Astrocyte (in vitro differentiated cells and primary cell): Measurements from ENCODE around the gene IFI27L1. TPM values are rescaled to one million over a fixed set of nuclear protein-coding genes. Genes with fewer than 3 reads are reported as not detected.

Experiments
- DNase-seq: peaks from one replicate; pipeline ENCODE4 v3.0.0-alpha.2; 2010; ENCODE audit warnings: low read depth
- FAIRE-seq: peaks from 2 replicates; lab custom pipeline; 2011; peaks lifted over from hg19 to GRCh38; lab: Jason Lieb, UNC
- H2AFZ ChIP-seq: 2 replicates; pipeline ENCODE4 v1.6.0; 2012; ENCODE audit warnings: low read depth, low read length, inconsistent platforms
- H3K27ac ChIP-seq: 2 replicates; pipeline ENCODE4 v1.5.1; 2011; ENCODE audit warnings: low read depth, low read length, inconsistent platforms
- H3K27me3 ChIP-seq: 2 replicates; pipeline ENCODE4 v1.6.0; 2011; ENCODE audit warnings: low read length, inconsistent platforms; ENCODE audit not compliant: insufficient read depth
- H3K36me3 ChIP-seq: 2 replicates; pipeline ENCODE4 v1.5.1; 2011; ENCODE audit warnings: low read length, inconsistent platforms; ENCODE audit not compliant: insufficient read depth
- H3K4me1 ChIP-seq: 2 replicates; pipeline ENCODE4 v1.5.1; 2011; ENCODE audit warnings: low read length, inconsistent platforms; ENCODE audit not compliant: insufficient read depth
- H3K4me2 ChIP-seq: 2 replicates; pipeline ENCODE4 v1.6.0; 2012; ENCODE audit warnings: low read length, inconsistent platforms
- H3K4me3 ChIP-seq: 2 replicates; pipeline ENCODE4 v1.5.1; 2011; ENCODE audit warnings: low read depth, mild to moderate bottlenecking, low read length, inconsistent platforms; ENCODE audit not compliant: insufficient read depth
- H3K79me2 ChIP-seq: 2 replicates; pipeline ENCODE4 v1.6.0; 2012; ENCODE audit warnings: mild to moderate bottlenecking, low read length, inconsistent platforms; ENCODE audit not compliant: insufficient read depth
- H3K9ac ChIP-seq: 2 replicates; pipeline ENCODE4 v1.6.0; 2012; ENCODE audit warnings: mild to moderate bottlenecking, low read length, inconsistent platforms
- H3K9me3 ChIP-seq: 2 replicates; pipeline ENCODE4 v1.5.1; 2012; ENCODE audit warnings: low read depth, mild to moderate bottlenecking, low read length, inconsistent platforms; ENCODE audit not compliant: insufficient read depth
- H4K20me1 ChIP-seq: 2 replicates; pipeline ENCODE4 v1.6.0; 2012; ENCODE audit warnings: low read length, inconsistent platforms; ENCODE audit not compliant: insufficient read depth
- H3K27ac Mint-ChIP-seq: one replicate; pipeline ENCODE4 v1.8.0; 2021; ENCODE audit warnings: mild to moderate bottlenecking, mixed read lengths; ENCODE audit not compliant: unreplicated experiment
- H3K27me3 Mint-ChIP-seq: one replicate; pipeline ENCODE4 v1.8.0; 2021; ENCODE audit warnings: low read depth, mixed read lengths; ENCODE audit not compliant: unreplicated experiment
- H3K36me3 Mint-ChIP-seq: one replicate; pipeline ENCODE4 v1.8.0; 2021; ENCODE audit warnings: low read depth, mixed read lengths; ENCODE audit not compliant: unreplicated experiment
- H3K4me1 Mint-ChIP-seq: one replicate; pipeline ENCODE4 v1.8.0; 2021; ENCODE audit warnings: low read depth, mixed read lengths; ENCODE audit not compliant: unreplicated experiment
- H3K4me3 Mint-ChIP-seq: one replicate; pipeline ENCODE4 v1.8.0; 2021; ENCODE audit warnings: mild to moderate bottlenecking, moderate library complexity, mixed read lengths; ENCODE audit not compliant: unreplicated experiment
- H3K9me3 Mint-ChIP-seq: one replicate; pipeline ENCODE4 v1.8.0; 2021; ENCODE audit warnings: mild to moderate bottlenecking, mixed read lengths; ENCODE audit not compliant: unreplicated experiment
- CTCF ChIP-seq: IDR thresholded peaks from 2 replicates; pipeline ENCODE4 v1.5.1; 2011; ENCODE audit warnings: low read depth, mild to moderate bottlenecking, inconsistent platforms, low read length, moderate library complexity; ENCODE audit not compliant: insufficient read depth
- EZH2 ChIP-seq: IDR thresholded peaks from 2 replicates; pipeline ENCODE4 v1.6.1; 2012; ENCODE audit warnings: mild to moderate bottlenecking, low read length, inconsistent platforms; ENCODE audit not compliant: insufficient read depth
- total RNA-seq: library from RNA; stranded (reverse); gene quantifications from 2 replicates; pipeline ENCODE4 v1.2.1, GENCODE V29; 2021

IFI27L1 gene
- total RNA-seq, 1 donor from 2014 or later, result 28.4 TPM

- Histone ChIP-seq H2AFZ (no peak overlapping the region), H3K9ac (no peak overlapping the region), H3K4me1 (no peaks in the 10 kb centered on the region), H3K79me2 (peaks cover 7% of the 10 kb centered on the region), H3K4me2 (no peak overlapping the region), H3K4me3 (no peak overlapping the region), H3K27me3 (no peaks in the 10 kb centered on the region), H3K27ac (no peak overlapping the region), H3K9me3 (no peaks in the 10 kb centered on the region), H3K36me3 (peaks cover 70% of the 10 kb centered on the region), H4K20me1 (peaks cover 44% of the 10 kb centered on the region)
- Mint-ChIP-seq H3K9me3 (peaks cover 1% of the 10 kb centered on the region), H3K27me3 (no peaks in the 10 kb centered on the region), H3K36me3 (peaks cover 59% of the 10 kb centered on the region), H3K27ac (no peak overlapping the region), H3K4me3 (no peak overlapping the region), H3K4me1 (peaks cover 12% of the 10 kb centered on the region)
- FAIRE-seq, result no peak
- no peak for DNase-seq
- TF ChIP-seq EZH2 (no peak), CTCF (no peak)
Observed at GRCh38 chr14:94054936-94055335, 26.2 kb upstream of the IFI27L1 start.

- Histone ChIP-seq H3K4me2 (no peak overlapping the region), H3K79me2 (peaks cover 24% of the 10 kb centered on the region), H2AFZ (no peak overlapping the region), H3K27ac (no peak overlapping the region), H3K9me3 (no peaks in the 10 kb centered on the region), H3K4me1 (no peaks in the 10 kb centered on the region), H3K36me3 (peaks cover 76% of the 10 kb centered on the region), H4K20me1 (peaks cover 51% of the 10 kb centered on the region), H3K4me3 (no peak overlapping the region), H3K9ac (no peak overlapping the region), H3K27me3 (no peaks in the 10 kb centered on the region)
- DNase-seq, result no peak
- Mint-ChIP-seq H3K4me1 (peaks cover 12% of the 10 kb centered on the region), H3K4me3 (no peak overlapping the region), H3K9me3 (peaks cover 1% of the 10 kb centered on the region), H3K36me3 (peaks cover 55% of the 10 kb centered on the region), H3K27me3 (no peaks in the 10 kb centered on the region), H3K27ac (no peak overlapping the region)
- TF ChIP-seq CTCF, result no peak
- no peak for TF ChIP-seq EZH2
- no peak for FAIRE-seq
Observed at GRCh38 chr14:94056579-94057308, 24.4 kb upstream of the IFI27L1 start.

- peaks cover 34% of the 10 kb centered on the region for H3K79me2 ChIP-seq
- no peaks in the 10 kb centered on the region for H3K27me3 ChIP-seq
- no peak for TF ChIP-seq CTCF
- TF ChIP-seq EZH2, result no peak
- H3K4me1 ChIP-seq, result peaks cover 13% of the 10 kb centered on the region
- peaks cover 49% of the 10 kb centered on the region for H4K20me1 ChIP-seq
- H3K27ac ChIP-seq, result no peak overlapping the region
- Mint-ChIP-seq H3K27ac (no peak overlapping the region), H3K4me3 (no peak overlapping the region), H3K27me3 (no peaks in the 10 kb centered on the region), H3K4me1 (peaks cover 22% of the 10 kb centered on the region), H3K9me3 (peaks cover 1% of the 10 kb centered on the region), H3K36me3 (peaks cover 55% of the 10 kb centered on the region)
- DNase-seq (peak; percentile 22), FAIRE-seq (no peak)
- no peak overlapping the region for H3K9ac ChIP-seq
- no peak overlapping the region for H3K4me2 ChIP-seq
- no peaks in the 10 kb centered on the region for H3K9me3 ChIP-seq
- no peak overlapping the region for H2AFZ ChIP-seq
- peaks cover 65% of the 10 kb centered on the region for H3K36me3 ChIP-seq
- no peak overlapping the region for H3K4me3 ChIP-seq
Observed at GRCh38 chr14:94058128-94058673, 22.9 kb upstream of the IFI27L1 start.
